MM.1S (cell line): ENCODE data around the gene RP9.

Source experiments
- CTCF ChIP-seq: fragments of 300-600 bp; sonication (generic); IDR thresholded peaks from 2 replicates; pipeline ENCODE4 v1.5.1; 2016; ENCODE audit warnings: antibody characterized with exemption, low read length, mixed read lengths
- EZH2 ChIP-seq: fragments of 300-600 bp; sonication (generic); optimal IDR thresholded peaks from 2 replicates; pipeline ENCODE3; 2017; ENCODE audit warnings: low read depth, mild to moderate bottlenecking, antibody characterized with exemption, low read length, mixed read lengths
- EZH2phosphoT487 ChIP-seq: fragments of 300-600 bp; sonication (generic); IDR thresholded peaks from 2 replicates; pipeline ENCODE4 v1.6.1; 2018; ENCODE audit warnings: antibody characterized with exemption, low read length

GRCh38 chr7:33128990-33129805 lies 20.0 kb upstream of the RP9 start, which contains the start of gene BBS9:
- TF ChIP-seq EZH2 (no peak), EZH2phosphoT487 (no peak), CTCF (no peak; the same call in 1 of the 2 replicates)
